SK-N-SH (cell line): ENCODE measurements around the gene CASZ1. TPM values are rescaled to one million over a fixed set of nuclear protein-coding genes. Genes with fewer than 3 reads are reported as not detected.

Experiments
- CTCF ChIA-PET: fragments of 300-600, 350-600 bp; formaldehyde crosslinking; extraction: SDS; loops from one replicate; lab custom pipeline; 2021; lab: Yijun Ruan, JAX
- POLR2A ChIA-PET: fragments of 350-600 bp; sonication (Branson Sonifier 250); formaldehyde crosslinking; extraction: SDS; loops from one replicate; lab custom pipeline; 2020; ENCODE audit warnings: antibody characterized with exemption, inconsistent platforms; lab: Yijun Ruan, JAX
- DNase-seq: peaks from one replicate; pipeline ENCODE4 v3.0.0; 2012
- H2AFZ ChIP-seq: fragments of 200-600 bp; sonication (generic); 2 replicates; pipeline ENCODE4 v1.8.1; 2016; ENCODE audit warnings: antibody characterized with exemption, mild to moderate bottlenecking, low read depth
- H3F3A ChIP-seq: fragments of 200-600 bp; sonication (generic); replicated peaks from 2 replicates; pipeline ENCODE3; 2016; ENCODE audit warnings: antibody characterized with exemption, mild to moderate bottlenecking; ENCODE audit not compliant: insufficient read depth
- H3K27ac ChIP-seq, 2 experiments: fragments of 200-500 bp in 1 of 2; fragments of 200-600 bp in 1 of 2; sonication (Bioruptor generic) in 1 of 2; sonication (generic), shearing (Covaris generic) in 1 of 2; 2 replicates each; pipeline versions ENCODE4 v1.5.1 to v1.6.1; 2014 to 2016; ENCODE audit warnings: low read depth in 2 of 2, inconsistent platforms in 1 of 2, low read length in 1 of 2, mild to moderate bottlenecking in 1 of 2, mixed read lengths in 1 of 2
- H3K27me3 ChIP-seq: fragments of 200-600 bp; sonication (generic), shearing (Covaris generic); 2 replicates; pipeline ENCODE4 v1.6.1; 2016; ENCODE audit warnings: mixed run types; ENCODE audit not compliant: insufficient read depth
- H3K36me3 ChIP-seq, 2 experiments: fragments of 200-500 bp in 1 of 2; fragments of 200-600 bp in 1 of 2; sonication (Bioruptor generic) in 1 of 2; sonication (generic) in 1 of 2; replicated peaks in 1 of 2; 2 replicates each; pipeline versions ENCODE3 to v1.5.1; 2014 to 2016; ENCODE audit warnings: low read length in 1 of 2, mild to moderate bottlenecking in 1 of 2; ENCODE audit not compliant: insufficient read depth in 2 of 2, control insufficient read depth in 1 of 2
- H3K4me1 ChIP-seq, 2 experiments: fragments of 200-500 bp in 1 of 2; fragments of 200-600 bp in 1 of 2; sonication (Bioruptor generic) in 1 of 2; sonication (generic), shearing (Covaris generic) in 1 of 2; 2 replicates each; pipeline versions ENCODE4 v1.5.1 to v1.6.1; 2014 to 2016; ENCODE audit warnings: low read depth in 1 of 2, low read length in 1 of 2, mixed run types in 1 of 2; ENCODE audit not compliant: insufficient read depth in 2 of 2, control insufficient read depth in 1 of 2
- H3K4me2 ChIP-seq: fragments of 200-600 bp; sonication (generic), shearing (Covaris generic); 2 replicates; pipeline ENCODE4 v1.6.1; 2017; ENCODE audit warnings: mixed run types
- H3K4me3 ChIP-seq, 2 experiments: fragments of 200-500 bp in 1 of 2; fragments of 200-600 bp in 1 of 2; sonication (Bioruptor generic) in 1 of 2; sonication (generic), shearing (Covaris generic) in 1 of 2; 2 replicates each; pipeline versions ENCODE4 v1.5.1 to v1.8.1; 2014 to 2016; ENCODE audit warnings: low read depth in 2 of 2, inconsistent platforms in 1 of 2, low read length in 1 of 2, mild to moderate bottlenecking in 1 of 2, mixed read lengths in 1 of 2, moderate library complexity in 1 of 2
- H3K79me2 ChIP-seq: fragments of 200-600 bp; sonication (generic); 2 replicates; pipeline ENCODE4 v1.8.1; 2017; ENCODE audit warnings: mild to moderate bottlenecking; ENCODE audit not compliant: insufficient read depth
- H3K9ac ChIP-seq: fragments of 200-600 bp; sonication (generic); 2 replicates; pipeline ENCODE4 v1.6.1; 2017; ENCODE audit warnings: mixed run types
- H3K9me2 ChIP-seq: fragments of 200-600 bp; sonication (generic); 2 replicates; pipeline ENCODE4 v1.6.1; 2017; ENCODE audit warnings: mixed run types
- H3K9me3 ChIP-seq: fragments of 200-600 bp; sonication (generic); 2 replicates; pipeline ENCODE4 v1.6.1; 2017; ENCODE audit warnings: mixed run types, mild to moderate bottlenecking, moderate library complexity
- H4K20me1 ChIP-seq: fragments of 200-600 bp; sonication (generic); 2 replicates; pipeline ENCODE4 v1.6.1; 2017; ENCODE audit warnings: mild to moderate bottlenecking, mixed run types; ENCODE audit not compliant: insufficient read depth
- ELF1 ChIP-seq: IDR thresholded peaks from 2 replicates; pipeline ENCODE4 v1.4.0; 2012
- EP300 ChIP-seq, 2 experiments: IDR thresholded peaks; 2 replicates each; pipeline versions ENCODE4 v1.4.0 to v1.6.1; 2012; ENCODE audit warnings: borderline replicate concordance in 1 of 2, low read depth in 1 of 2, low read length in 1 of 2
- EZH2phosphoT487 ChIP-seq: fragments of 200-600 bp; sonication (generic); IDR thresholded peaks from 2 replicates; pipeline ENCODE4 v1.6.1; 2017; ENCODE audit warnings: low read depth, mixed run types, mild to moderate bottlenecking, antibody characterized with exemption, moderate library complexity, borderline replicate concordance
- FOSL2 ChIP-seq: IDR thresholded peaks from 2 replicates; pipeline ENCODE4 v1.4.0; 2012; ENCODE audit warnings: low read depth, mild to moderate bottlenecking, moderate library complexity, borderline replicate concordance
- FOXM1 ChIP-seq: IDR thresholded peaks from 2 replicates; pipeline ENCODE4 v1.4.0; 2012; ENCODE audit warnings: low read depth, mild to moderate bottlenecking
- IRF3 ChIP-seq: fragments of 150-350 bp; IDR thresholded peaks from 2 replicates; pipeline ENCODE4 v1.6.1; 2016; ENCODE audit warnings: mild to moderate bottlenecking, low read depth, low read length
- MAX ChIP-seq: IDR thresholded peaks from 2 replicates; pipeline ENCODE4 v1.4.0; 2012; ENCODE audit warnings: low read depth
- MEF2A ChIP-seq: IDR thresholded peaks from 2 replicates; pipeline ENCODE4 v1.4.0; 2012; ENCODE audit warnings: low read depth, borderline replicate concordance
- MXI1 ChIP-seq: IDR thresholded peaks from 2 replicates; pipeline ENCODE4 v1.6.1; 2012; ENCODE audit warnings: mild to moderate bottlenecking, low read depth, low read length, improper control_type of control experiment
- POLR2AphosphoS5 ChIP-seq: IDR thresholded peaks from 2 replicates; pipeline ENCODE4 v1.6.1; 2012; ENCODE audit warnings: low read depth, low read length
- RXRA ChIP-seq: IDR thresholded peaks from 2 replicates; pipeline ENCODE4 v1.4.0; 2012; ENCODE audit warnings: low read depth, mild to moderate bottlenecking, borderline replicate concordance
- SMC3 ChIP-seq: IDR thresholded peaks from 2 replicates; pipeline ENCODE4 v1.6.1; 2012; ENCODE audit warnings: low read depth, low read length, improper control_type of control experiment
- TCF12 ChIP-seq: IDR thresholded peaks from 2 replicates; pipeline ENCODE4 v1.4.0; 2012
- TEAD4 ChIP-seq: IDR thresholded peaks from 2 replicates; pipeline ENCODE4 v1.4.0; 2012; ENCODE audit warnings: mild to moderate bottlenecking, borderline replicate concordance; ENCODE audit not compliant: insufficient read depth
- WGBS: methylation state at CpG from one replicate; pipeline ENCODE4 v1.1.6; 2017; ENCODE audit warnings: low lambda C conversion rate; 5-methylcytosine and 5-hydroxymethylcytosine counted together
- polyA plus RNA-seq, 3 experiments: library from polyadenylated mRNA; depleted of rRNA; stranded (reverse); fragments of >200 nt; gene quantifications; 2 replicates each; pipeline ENCODE4 v1.2.3, GENCODE V29; 2012
- TF ChIP-seq, protein P1 (sequence below): fragments of 200-600 bp; sonication (generic); IDR thresholded peaks from 2 replicates; pipeline ENCODE4 v1.6.1; 2017; ENCODE audit warnings: antibody characterized with exemption, mild to moderate bottlenecking, moderate library complexity
- TF ChIP-seq, protein P2 (sequence below): fragments of 150-350 bp; IDR thresholded peaks from 2 replicates; pipeline ENCODE4 v1.6.1; 2017; ENCODE audit warnings: antibody characterized with exemption, low read length, low read depth, borderline replicate concordance

The CASZ1 gene
- polyA plus RNA-seq, 1 of the 3 experiments (the other 2 are of a cell fraction): 0.51 TPM

DNA sequence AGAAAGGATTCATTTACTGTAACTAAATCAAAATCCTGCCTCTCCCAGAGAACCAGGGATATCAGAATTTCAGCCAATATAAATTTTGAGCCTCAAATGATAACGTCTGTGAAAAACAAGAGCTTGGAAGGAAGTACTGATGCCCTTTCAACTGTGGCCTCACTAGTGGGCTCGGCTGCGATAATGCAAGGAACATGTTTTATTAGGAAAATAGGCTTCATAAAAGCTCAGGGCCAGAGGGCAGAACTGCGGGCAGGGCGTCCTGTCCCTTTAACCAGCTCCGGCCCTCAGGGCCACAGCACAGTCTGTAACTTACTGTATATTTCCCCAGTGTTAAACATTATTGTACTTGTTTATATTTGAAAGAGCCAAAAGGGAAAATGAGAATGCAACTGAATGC lies 199.7 kb downstream of the CASZ1 start:
- Histone ChIP-seq H4K20me1 (no peaks in the 10 kb centered on the region), H3K4me1 (peaks cover 20 to 23% of the 10 kb centered on the region in 2 experiments), H3K27me3 (no peaks in the 10 kb centered on the region), H3K79me2 (no peaks in the 10 kb centered on the region), H3F3A (peaks cover 14% of the 10 kb centered on the region), H3K27ac (no peak overlapping the region), H3K9ac (no peak overlapping the region), H3K4me3 (no peak overlapping the region), H2AFZ (no peak overlapping the region), H3K9me3 (no peaks in the 10 kb centered on the region), H3K36me3 (no peaks in the 10 kb centered on the region), H3K4me2 (no peak overlapping the region), H3K9me2 (no peaks in the 10 kb centered on the region)
- CTCF ChIA-PET: interaction anchor here (1.0 to 1.9 kb wide), 4 partner anchors 16 to 345 kb away, joined by 3 to 6 read pairs (median 5); no protein-coding TSS in a partner anchor
- TF ChIP-seq, protein P1, sequence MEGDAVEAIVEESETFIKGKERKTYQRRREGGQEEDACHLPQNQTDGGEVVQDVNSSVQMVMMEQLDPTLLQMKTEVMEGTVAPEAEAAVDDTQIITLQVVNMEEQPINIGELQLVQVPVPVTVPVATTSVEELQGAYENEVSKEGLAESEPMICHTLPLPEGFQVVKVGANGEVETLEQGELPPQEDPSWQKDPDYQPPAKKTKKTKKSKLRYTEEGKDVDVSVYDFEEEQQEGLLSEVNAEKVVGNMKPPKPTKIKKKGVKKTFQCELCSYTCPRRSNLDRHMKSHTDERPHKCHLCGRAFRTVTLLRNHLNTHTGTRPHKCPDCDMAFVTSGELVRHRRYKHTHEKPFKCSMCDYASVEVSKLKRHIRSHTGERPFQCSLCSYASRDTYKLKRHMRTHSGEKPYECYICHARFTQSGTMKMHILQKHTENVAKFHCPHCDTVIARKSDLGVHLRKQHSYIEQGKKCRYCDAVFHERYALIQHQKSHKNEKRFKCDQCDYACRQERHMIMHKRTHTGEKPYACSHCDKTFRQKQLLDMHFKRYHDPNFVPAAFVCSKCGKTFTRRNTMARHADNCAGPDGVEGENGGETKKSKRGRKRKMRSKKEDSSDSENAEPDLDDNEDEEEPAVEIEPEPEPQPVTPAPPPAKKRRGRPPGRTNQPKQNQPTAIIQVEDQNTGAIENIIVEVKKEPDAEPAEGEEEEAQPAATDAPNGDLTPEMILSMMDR: no peak
- TF ChIP-seq SMC3: no peak
- no peak for TF ChIP-seq TCF12
- TF ChIP-seq FOXM1: no peak
- no peak for TF ChIP-seq MEF2A
- TF ChIP-seq MAX: no peak
- TF ChIP-seq IRF3: no peak
- no peak for TF ChIP-seq ELF1
- no peak for TF ChIP-seq EP300 (IDR thresholded peaks at IDR 0.05; ENCODE audit: borderline replicate concordance in 1 of 2, low read depth in 1 of 2, low read length in 1 of 2)
- no peak for TF ChIP-seq RXRA
- TF ChIP-seq FOSL2: no peak
- TF ChIP-seq, protein P2, sequence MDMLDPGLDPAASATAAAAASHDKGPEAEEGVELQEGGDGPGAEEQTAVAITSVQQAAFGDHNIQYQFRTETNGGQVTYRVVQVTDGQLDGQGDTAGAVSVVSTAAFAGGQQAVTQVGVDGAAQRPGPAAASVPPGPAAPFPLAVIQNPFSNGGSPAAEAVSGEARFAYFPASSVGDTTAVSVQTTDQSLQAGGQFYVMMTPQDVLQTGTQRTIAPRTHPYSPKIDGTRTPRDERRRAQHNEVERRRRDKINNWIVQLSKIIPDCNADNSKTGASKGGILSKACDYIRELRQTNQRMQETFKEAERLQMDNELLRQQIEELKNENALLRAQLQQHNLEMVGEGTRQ: no peak
- no peak for TF ChIP-seq TEAD4
- no peak for TF ChIP-seq EZH2phosphoT487
- POLR2A ChIA-PET: no interaction called here
- DNase-seq: no peak
- WGBS: 97% methylated on average over 6 of the region's 6 CpGs

GRCh38 chr1:10594595-10595223 lies 201.7 kb downstream of the CASZ1 start:
- H3F3A ChIP-seq: peaks cover 14% of the 10 kb centered on the region
- H3K9ac ChIP-seq: no peak overlapping the region
- peaks cover 15 to 20% of the 10 kb centered on the region in 2 experiments for H3K4me1 ChIP-seq
- no peaks in the 10 kb centered on the region for H3K9me2 ChIP-seq
- no peaks in the 10 kb centered on the region for H3K9me3 ChIP-seq
- no peaks in the 10 kb centered on the region for H3K27me3 ChIP-seq
- H2AFZ ChIP-seq: no peak overlapping the region
- WGBS: 100% methylated on average over 9 of the region's 9 CpGs
- no peak overlapping the region for H3K27ac ChIP-seq
- H3K4me2 ChIP-seq: no peak overlapping the region
- ChIA-PET POLR2A (no interaction called here), CTCF (no interaction called here)
- no peak overlapping the region for H3K4me3 ChIP-seq
- no peaks in the 10 kb centered on the region for H3K79me2 ChIP-seq
- TF ChIP-seq MXI1 (no peak), POLR2AphosphoS5 (no peak)
- H4K20me1 ChIP-seq: no peaks in the 10 kb centered on the region
- DNase-seq: no peak
- no peaks in the 10 kb centered on the region for H3K36me3 ChIP-seq
